ENCODE results near the gene PKHD1. TPM values are rescaled to one million over a fixed set of nuclear protein-coding genes. Genes with fewer than 3 reads are reported as not detected.

Gene PKHD1
- total RNA-seq, 1 donor, result not detected

DNA sequence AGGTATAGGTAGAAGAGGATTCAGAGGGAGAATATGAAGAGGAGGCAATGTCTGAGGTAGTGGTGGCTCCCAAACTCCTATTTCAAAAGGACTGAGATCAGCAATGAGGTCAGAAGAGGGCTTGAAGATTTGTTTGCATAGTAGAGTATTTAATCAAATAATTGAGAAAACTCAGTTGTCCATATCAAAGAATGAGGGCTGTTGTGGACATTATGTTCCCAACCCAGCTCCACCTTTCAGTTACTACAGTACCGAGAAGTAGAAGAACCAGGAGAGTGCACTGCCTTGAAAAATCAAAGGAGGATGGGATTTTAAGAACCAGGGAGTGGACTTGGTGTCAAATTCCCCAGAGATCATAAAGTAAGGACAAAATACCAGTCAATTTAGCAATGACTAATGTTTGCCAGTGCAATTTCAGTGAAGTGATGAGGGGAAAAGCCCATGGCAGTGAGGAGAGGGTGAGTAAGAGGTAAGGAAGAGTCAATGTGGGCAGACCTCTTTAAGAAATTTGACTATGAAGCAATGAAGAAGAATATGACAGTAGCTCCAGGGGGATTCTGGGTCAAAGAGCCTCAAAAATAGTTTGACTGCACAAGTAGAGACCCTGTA lies 382.4 kb downstream of the PKHD1 start:
- TF ChIP-seq, protein P1, sequence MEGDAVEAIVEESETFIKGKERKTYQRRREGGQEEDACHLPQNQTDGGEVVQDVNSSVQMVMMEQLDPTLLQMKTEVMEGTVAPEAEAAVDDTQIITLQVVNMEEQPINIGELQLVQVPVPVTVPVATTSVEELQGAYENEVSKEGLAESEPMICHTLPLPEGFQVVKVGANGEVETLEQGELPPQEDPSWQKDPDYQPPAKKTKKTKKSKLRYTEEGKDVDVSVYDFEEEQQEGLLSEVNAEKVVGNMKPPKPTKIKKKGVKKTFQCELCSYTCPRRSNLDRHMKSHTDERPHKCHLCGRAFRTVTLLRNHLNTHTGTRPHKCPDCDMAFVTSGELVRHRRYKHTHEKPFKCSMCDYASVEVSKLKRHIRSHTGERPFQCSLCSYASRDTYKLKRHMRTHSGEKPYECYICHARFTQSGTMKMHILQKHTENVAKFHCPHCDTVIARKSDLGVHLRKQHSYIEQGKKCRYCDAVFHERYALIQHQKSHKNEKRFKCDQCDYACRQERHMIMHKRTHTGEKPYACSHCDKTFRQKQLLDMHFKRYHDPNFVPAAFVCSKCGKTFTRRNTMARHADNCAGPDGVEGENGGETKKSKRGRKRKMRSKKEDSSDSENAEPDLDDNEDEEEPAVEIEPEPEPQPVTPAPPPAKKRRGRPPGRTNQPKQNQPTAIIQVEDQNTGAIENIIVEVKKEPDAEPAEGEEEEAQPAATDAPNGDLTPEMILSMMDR (IDR thresholded peaks at IDR 0.05; ENCODE audit: insufficient read depth, low read length), result no peak
- DNase-seq (ENCODE audit: low read depth), result no peak
- no peak overlapping the region for H3K4me3 ChIP-seq (ENCODE audit: low read depth, low read length)

DNA sequence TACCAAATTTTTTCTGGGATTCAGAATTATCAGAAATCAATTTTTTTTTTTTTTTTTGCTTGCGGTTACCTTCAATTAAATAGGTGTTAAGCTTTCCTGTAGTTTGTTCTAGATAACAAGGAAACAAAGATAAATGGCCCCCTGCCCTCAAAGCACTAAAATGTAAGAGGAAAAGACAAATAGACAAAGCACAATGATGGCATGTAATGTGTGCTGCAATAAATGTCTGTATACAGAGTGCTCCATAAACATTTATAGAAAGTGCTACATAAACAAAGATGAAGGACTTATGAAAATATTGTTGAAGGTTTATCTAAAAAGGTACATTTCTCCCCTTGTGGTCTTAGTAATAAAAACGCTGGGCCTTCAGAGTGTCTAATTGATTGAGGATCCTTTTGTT lies 384.6 kb downstream of the PKHD1 start:
- no peak for DNase-seq (ENCODE audit: low read depth)
- H3K4me3 ChIP-seq (ENCODE audit: low read depth, low read length), result no peak overlapping the region
- TF ChIP-seq, protein P1 (IDR thresholded peaks at IDR 0.05; ENCODE audit: insufficient read depth, low read length), result no peak

DNA sequence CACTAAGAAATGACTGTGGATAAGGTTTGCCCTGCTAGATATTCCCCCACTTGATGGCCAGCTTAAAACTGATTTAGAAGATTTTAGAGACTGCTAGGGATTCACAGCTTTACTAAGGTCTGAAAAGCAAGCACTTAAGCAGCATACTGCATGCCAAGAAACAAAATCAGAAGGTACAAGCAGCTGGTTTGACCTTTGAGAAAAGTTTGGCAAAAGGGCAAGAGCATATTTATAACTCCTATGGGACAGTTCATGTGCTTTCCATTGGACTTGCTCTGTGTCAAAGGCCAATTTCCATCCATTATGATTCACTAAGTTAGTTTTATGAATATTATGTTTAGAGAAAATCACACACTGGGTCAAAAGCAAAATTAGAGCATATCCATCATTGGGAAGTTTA lies 402.8 kb downstream of the PKHD1 start:
- no peak overlapping the region for H3K4me3 ChIP-seq (ENCODE audit: low read depth, low read length)
- no peak for DNase-seq (ENCODE audit: low read depth)
- TF ChIP-seq, protein P1 (IDR thresholded peaks at IDR 0.05; ENCODE audit: insufficient read depth, low read length), result no peak

DNA sequence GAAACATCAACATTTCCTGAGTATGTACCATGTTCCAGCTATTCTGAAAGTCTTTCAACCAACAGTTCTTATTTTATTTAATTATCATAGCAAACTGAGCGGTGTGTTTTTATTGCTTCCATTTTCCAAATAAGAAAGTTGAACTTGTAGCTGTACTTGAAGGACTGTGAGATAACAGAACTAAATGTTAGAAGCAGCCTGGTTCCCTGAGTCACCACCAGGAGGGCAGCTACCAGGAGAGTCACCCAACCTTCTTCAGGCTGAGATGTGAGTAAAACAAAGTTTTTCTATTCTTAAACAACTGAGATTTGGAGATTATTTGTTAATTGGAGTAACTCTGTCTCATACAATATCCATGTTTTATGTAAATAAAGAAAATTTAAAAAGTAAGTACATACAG lies 403.4 kb downstream of the PKHD1 start:
- TF ChIP-seq, protein P1 (IDR thresholded peaks at IDR 0.05; ENCODE audit: insufficient read depth, low read length), result no peak
- H3K4me3 ChIP-seq (ENCODE audit: low read depth, low read length), result no peak overlapping the region
- no peak for DNase-seq (ENCODE audit: low read depth)

DNA sequence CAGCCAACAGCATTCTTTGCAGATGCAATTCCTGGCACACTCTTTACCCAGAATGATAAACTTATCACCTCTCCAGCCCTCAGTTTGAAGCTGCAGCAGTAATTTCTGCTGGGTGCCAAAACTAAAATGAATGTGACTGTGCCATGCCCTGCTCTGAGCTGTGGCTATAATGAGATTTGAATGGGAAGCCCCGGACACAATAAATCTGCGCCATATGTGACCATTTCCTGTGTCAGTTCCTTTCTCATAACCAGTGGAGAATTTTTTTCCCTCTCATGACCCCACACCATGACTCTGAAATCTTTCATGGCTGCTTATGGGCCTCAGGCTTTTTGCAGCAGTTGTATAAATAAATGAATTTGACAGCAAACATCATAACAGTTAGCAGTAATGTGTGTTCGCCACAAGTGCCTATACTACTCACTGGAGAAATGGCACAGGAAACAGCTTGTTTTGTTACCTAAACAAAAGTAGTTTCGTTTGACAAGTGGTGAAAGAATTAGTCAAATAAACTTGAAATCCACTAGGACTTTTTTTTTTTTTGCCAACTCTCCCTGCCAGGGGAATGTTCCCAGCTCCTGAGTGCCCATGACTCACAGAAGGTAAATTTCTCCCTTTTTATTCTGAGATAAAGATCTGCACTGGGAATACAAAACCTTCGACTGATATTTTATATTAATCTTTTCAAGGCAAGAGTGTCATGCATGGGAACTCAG lies 408.4 kb downstream of the PKHD1 start:
- TF ChIP-seq, protein P1 (IDR thresholded peaks at IDR 0.05; ENCODE audit: insufficient read depth, low read length), result no peak
- no peak overlapping the region for H3K4me3 ChIP-seq (ENCODE audit: low read depth, low read length)
- DNase-seq (ENCODE audit: low read depth), result no peak

DNA sequence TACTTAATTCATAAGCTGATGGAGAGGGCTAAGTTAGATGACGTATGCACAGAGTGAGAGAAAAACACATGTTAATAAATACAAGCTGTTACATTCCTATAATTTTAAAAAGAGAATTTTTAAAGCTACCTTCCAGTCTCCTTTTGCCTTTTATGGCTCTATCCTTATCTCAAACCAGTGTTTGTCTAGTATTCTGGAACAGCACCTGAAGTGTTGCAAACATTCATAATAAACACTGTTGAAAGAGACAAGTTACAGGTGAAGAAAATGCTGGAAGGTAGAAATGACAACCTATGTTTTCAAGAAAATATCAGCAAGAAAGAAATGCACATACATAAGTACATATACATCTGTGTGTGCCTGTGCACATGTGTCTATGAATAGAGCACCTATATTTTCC lies 409.1 kb downstream of the PKHD1 start:
- TF ChIP-seq, protein P1 (IDR thresholded peaks at IDR 0.05; ENCODE audit: insufficient read depth, low read length), result no peak
- no peak for DNase-seq (ENCODE audit: low read depth)
- no peak overlapping the region for H3K4me3 ChIP-seq (ENCODE audit: low read depth, low read length)

Data from fibroblast of the aortic adventitia (primary cell).